Nephron progenitor cell (in vitro differentiated cells): ENCODE data around the gene C10orf143.

Experiments
- DNase-seq: peaks from one replicate; pipeline ENCODE4 v3.0.0; 2021
- H3K27ac Mint-ChIP-seq: 2 replicates; pipeline ENCODE4 v1.8.0; 2021; ENCODE audit warnings: mild to moderate bottlenecking, moderate library complexity, mixed read lengths
- H3K27me3 Mint-ChIP-seq: 2 replicates; pipeline ENCODE4 v1.8.0; 2021; ENCODE audit warnings: mild to moderate bottlenecking, low read depth, mixed read lengths; ENCODE audit not compliant: poor library complexity
- H3K36me3 Mint-ChIP-seq: 2 replicates; pipeline ENCODE4 v1.8.0; 2021; ENCODE audit warnings: low read depth, mixed read lengths
- H3K4me1 Mint-ChIP-seq: 2 replicates; pipeline ENCODE4 v1.8.0; 2021; ENCODE audit warnings: mixed read lengths
- H3K4me3 Mint-ChIP-seq: 2 replicates; pipeline ENCODE4 v1.8.0; 2021; ENCODE audit warnings: mild to moderate bottlenecking, moderate library complexity, mixed read lengths
- H3K9me3 Mint-ChIP-seq: 2 replicates; pipeline ENCODE4 v1.8.0; 2021; ENCODE audit warnings: mild to moderate bottlenecking, moderate library complexity, mixed read lengths
- CTCF ChIP-seq: fragments of 200-600 bp; sonication (generic); IDR thresholded peaks from 2 replicates; pipeline ENCODE4 v1.5.0; 2021; ENCODE audit warnings: antibody characterized with exemption

Gene C10orf143

GRCh38 chr10:130136226-130137089, 25.8 kb upstream of the C10orf143 start, which contains the start of gene GLRX3:
Gene GLRX3, plus strand, starts transcription at chr10:130136391. Its CDS starts 30 bp downstream, at chr10:130136421.
- Mint-ChIP-seq H3K4me1 (peaks cover 33% of the 10 kb centered on the region), H3K4me3 (peak within 1 kb of the TSS; percentile 90)

GRCh38 chr10:130135676-130136225, 25.1 kb upstream of the C10orf143 start:
- no peak for TF ChIP-seq CTCF
- Mint-ChIP-seq H3K27me3 (peaks cover 20% of the 10 kb centered on the region), H3K27ac (no peak overlapping the region), H3K36me3 (peaks cover 17% of the 10 kb centered on the region), H3K4me3 (peak overlapping the region; percentile 90), H3K9me3 (no peaks in the 10 kb centered on the region), H3K4me1 (peaks cover 32% of the 10 kb centered on the region)
- DNase-seq, result no peak

More at GRCh38 chr10:130136226-130137089, 25.8 kb upstream of the C10orf143 start, which contains the start of gene GLRX3:
- peak; percentile 98 for DNase-seq
- Mint-ChIP-seq H3K36me3 (peaks cover 19% of the 10 kb centered on the region), H3K27ac (peak within 1 kb of the TSS; percentile 95), H3K9me3 (no peaks in the 10 kb centered on the region), H3K27me3 (peaks cover 15% of the 10 kb centered on the region)
- no peak for TF ChIP-seq CTCF

GRCh38 chr10:130128922-130129321, 18.3 kb upstream of the C10orf143 start:
- H3K4me3 Mint-ChIP-seq, result no peak overlapping the region
- no peaks in the 10 kb centered on the region for H3K36me3 Mint-ChIP-seq
- H3K4me1 Mint-ChIP-seq, result peaks cover 6% of the 10 kb centered on the region
- no peak for DNase-seq
- H3K27ac Mint-ChIP-seq, result no peak overlapping the region
- peaks cover 23% of the 10 kb centered on the region for H3K27me3 Mint-ChIP-seq
- TF ChIP-seq CTCF, result no peak
- H3K9me3 Mint-ChIP-seq, result no peaks in the 10 kb centered on the region

GRCh38 chr10:130128062-130128781, 17.6 kb upstream of the C10orf143 start:
- Mint-ChIP-seq H3K27me3 (peaks cover 22% of the 10 kb centered on the region), H3K9me3 (no peaks in the 10 kb centered on the region), H3K4me3 (no peak overlapping the region), H3K4me1 (peaks cover 6% of the 10 kb centered on the region), H3K36me3 (no peaks in the 10 kb centered on the region), H3K27ac (no peak overlapping the region)
- DNase-seq, result no peak
- no peak for TF ChIP-seq CTCF

- peak; percentile 82 for TF ChIP-seq CTCF
- Mint-ChIP-seq H3K4me3 (no peak overlapping the region), H3K27me3 (peaks cover 22% of the 10 kb centered on the region), H3K9me3 (no peaks in the 10 kb centered on the region), H3K36me3 (no peaks in the 10 kb centered on the region), H3K4me1 (peaks cover 6% of the 10 kb centered on the region), H3K27ac (no peak overlapping the region)
- DNase-seq, result peak; percentile 69
Observed at GRCh38 chr10:130127364-130128061, 16.9 kb upstream of the C10orf143 start.
